ENCODE measurements around the gene MRM1. TPM values are rescaled to one million over a fixed set of nuclear protein-coding genes. Genes with fewer than 3 reads are reported as not detected.

The MRM1 gene
- total RNA-seq, 1 experiment from 2014 or later = 16.5 TPM

GRCh38 chr17:36599546-36600250, 1.7 kb upstream of the MRM1 start (continued):
- no peak for TF ChIP-seq AFF4 (CRISPR knock-in tag; IDR thresholded peaks at IDR 0.05; ENCODE audit: borderline replicate concordance)
- TF ChIP-seq GTF2I (CRISPR knock-in tag; conservative IDR thresholded peaks at IDR 0.05) = no peak
- no peak for TF ChIP-seq NR1H2 (CRISPR knock-in tag; IDR thresholded peaks at IDR 0.05)
- TF ChIP-seq ZMAT4 (CRISPR knock-in tag; IDR thresholded peaks at IDR 0.05) = no peak
- TF ChIP-seq FOXP1 (CRISPR knock-in tag; IDR thresholded peaks at IDR 0.05; ENCODE audit: borderline replicate concordance) = no peak
- no peak for TF ChIP-seq EMX1 (CRISPR knock-in tag; IDR thresholded peaks at IDR 0.05)
- no peak for TF ChIP-seq GRHL2 (CRISPR knock-in tag; IDR thresholded peaks at IDR 0.05; ENCODE audit: insufficient replicate concordance, severe bottlenecking)
- no peak for TF ChIP-seq ZNF512 (CRISPR knock-in tag; IDR thresholded peaks at IDR 0.05; ENCODE audit: borderline replicate concordance)
- no peak for TF ChIP-seq SP1 (CRISPR knock-in tag; conservative IDR thresholded peaks at IDR 0.05)
- no peak for TF ChIP-seq ZNF416 (CRISPR knock-in tag; IDR thresholded peaks at IDR 0.05)
- TF ChIP-seq FOXP4 (CRISPR knock-in tag; IDR thresholded peaks at IDR 0.05) = no peak
- no peak for TF ChIP-seq CTCF (IDR thresholded peaks at IDR 0.05)
- TF ChIP-seq STAT6 (CRISPR knock-in tag; conservative IDR thresholded peaks at IDR 0.05; ENCODE audit: low read depth) = no peak

All from WTC11 (cell line).